Motor neuron (in vitro differentiated cells): Measurements from ENCODE around the gene DLST. TPM values are rescaled to one million over a fixed set of nuclear protein-coding genes. Genes with fewer than 3 reads are reported as not detected.

Experiments
- ATAC-seq, 8 experiments: fragments of 200-7000 bp; cut with Tn5 transposase; replicated peaks in 6 of 8; 2 replicates each; pipeline ENCODE4 v1.8.0; 2021; ENCODE audit warnings: mild to moderate bottlenecking in 8 of 8, moderate library complexity in 8 of 8
- H3K27ac ChIP-seq, 2 donors: fragments of 250-450 bp; sonication (Bioruptor Pico); 2 replicates each; pipeline ENCODE4 v1.9.0; 2021; ENCODE audit warnings: antibody characterized with exemption in 2 of 2, mild to moderate bottlenecking in 2 of 2, moderate library complexity in 1 of 2
- H3K4me1 ChIP-seq, 2 donors: fragments of 250-450 bp; sonication (Bioruptor Pico); replicated peaks in 1 of 2; 2 replicates each; pipeline ENCODE4 v1.6.1; 2021; ENCODE audit warnings: antibody characterized with exemption in 2 of 2, mild to moderate bottlenecking in 2 of 2, moderate library complexity in 1 of 2
- H3K4me3 ChIP-seq, 5 donors: fragments of 250-450 bp; sonication (Bioruptor Pico); 2 replicates each; pipeline ENCODE4 v1.9.0; 2021; ENCODE audit warnings: antibody characterized with exemption in 5 of 5, mild to moderate bottlenecking in 5 of 5, moderate library complexity in 4 of 5
- WGBS, 10 experiments: fragments of 450-650 bp; shearing (Covaris generic); methylation state at CpG; one replicate each; pipeline ENCODE4 v1.0.0; 2022; 5-methylcytosine and 5-hydroxymethylcytosine counted together
- in situ Hi-C, 9 experiments: fragments of 400-800 bp; cut with MboI; loops; one replicate each; pipeline ENCODE4 v1.15.0; 2021; ENCODE audit warnings: low sequenced_read_pairs in 9 of 9, low pct_unique_long_range_greater_than_20kb in 2 of 9; ENCODE audit not compliant: unreplicated experiment in 9 of 9
- total RNA-seq, 8 experiments: library from RNA; unstranded; fragments of 300-600 nt; gene quantifications; 2 replicates each; pipeline versions ENCODE4 v1.2.3 to v1.2.4, GENCODE V29; 2022

DLST gene
- total RNA-seq, 8 experiments from 2014 or later: 30.3 to 106 (median 51.6) TPM

- 80 to 100% (median 100%) methylated on average over 1 to 4 of the region's 6 CpGs; no CpG with 5 or more reads in 3 of the 10 experiments for WGBS, 10 experiments
- in situ Hi-C loops: loop anchor here in 1 of 9 experiments (25.0 kb wide), 1 partner anchor 222 kb away; no protein-coding TSS in a partner anchor
- Histone ChIP-seq H3K27ac (no peak overlapping the region), H3K4me3 (no peak overlapping the region), H3K4me1 (no peaks in the 10 kb centered on the region)
- no peak for ATAC-seq
Observed at GRCh38 chr14:74890262-74890661, 8.5 kb downstream of the DLST start.

GRCh38 chr14:74891870-74892269, 10.2 kb downstream of the DLST start:
- Histone ChIP-seq H3K4me3 (no peak overlapping the region), H3K4me1 (no peaks in the 10 kb centered on the region), H3K27ac (no peak overlapping the region)
- 43 to 100% (median 83%) methylated on average over 1 to 6 of the region's 6 CpGs; no CpG with 5 or more reads in 1 of the 10 experiments for WGBS, 10 experiments
- in situ Hi-C loops: loop anchor here in 1 of 9 experiments (25.0 kb wide), 1 partner anchor 220 kb away; no protein-coding TSS in a partner anchor
- ATAC-seq: no peak

- ATAC-seq: no peak
- Histone ChIP-seq H3K4me3 (no peak overlapping the region), H3K27ac (no peak overlapping the region), H3K4me1 (no peaks in the 10 kb centered on the region)
- 72 to 100% (median 92%) methylated on average over 1 to 5 of the region's 5 CpGs; no CpG with 5 or more reads in 1 of the 10 experiments for WGBS, 10 experiments
- in situ Hi-C loops: loop anchor here in 1 of 9 experiments (25.0 kb wide), 1 partner anchor 220 kb away; no protein-coding TSS in a partner anchor
Observed at GRCh38 chr14:74892745-74893144, 11.0 kb downstream of the DLST start.

DNA sequence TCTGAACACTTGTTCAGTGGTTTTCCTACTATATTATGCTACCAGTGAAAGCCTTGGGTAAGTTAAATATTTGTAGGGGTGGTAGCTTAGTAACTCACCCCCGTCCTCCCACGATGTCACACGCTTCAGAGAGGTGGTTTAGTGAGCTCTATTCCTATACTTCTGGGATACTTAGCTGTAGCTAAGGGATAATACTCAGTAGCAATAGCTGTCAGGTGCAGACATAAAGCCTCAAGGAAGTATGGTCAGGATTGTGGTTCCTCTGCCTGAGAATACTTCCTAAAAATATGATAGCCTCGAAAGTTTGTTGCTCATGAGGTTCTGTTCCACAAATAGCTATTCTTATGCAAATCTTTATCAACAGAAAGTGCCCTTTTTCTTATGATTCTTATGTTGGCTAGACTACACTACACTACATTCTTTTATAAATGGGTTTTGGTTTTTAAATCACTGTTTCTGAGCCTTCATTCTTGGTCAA, 11.9 kb downstream of the DLST start:
- in situ Hi-C loops: loop anchor here in 1 of 9 experiments (25.0 kb wide), 1 partner anchor 219 kb away; no protein-coding TSS in a partner anchor
- H3K4me1 ChIP-seq: no peaks in the 10 kb centered on the region
- WGBS, 10 experiments: 80 to 100% (median 83%) methylated on average over 1 to 4 of the region's 4 CpGs; no CpG with 5 or more reads in 3 of the 10 experiments
- no peak overlapping the region for H3K4me3 ChIP-seq
- peak in 1 of 8 experiments; percentile 29 for ATAC-seq
- H3K27ac ChIP-seq: no peak overlapping the region

DNA sequence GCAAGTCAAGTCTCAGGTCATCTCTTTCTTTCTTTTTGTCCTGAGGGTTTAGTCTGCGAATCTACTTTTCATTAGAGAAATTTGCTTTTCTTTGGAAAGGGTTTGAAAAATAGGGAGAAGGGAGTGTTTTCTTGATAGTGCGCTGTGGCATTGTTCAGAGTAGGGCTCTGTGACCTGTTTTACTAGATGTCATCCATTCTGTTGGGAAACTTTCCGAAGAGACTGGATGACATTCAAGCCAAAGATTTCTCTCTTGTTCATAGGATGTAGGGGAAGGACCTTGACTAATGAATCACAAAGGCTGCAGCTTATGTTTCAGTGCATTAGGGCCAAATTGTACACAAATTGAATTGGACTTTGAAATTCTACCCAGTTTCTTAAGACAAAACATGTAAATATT, 14.7 kb downstream of the DLST start:
- WGBS, 10 experiments: 64 to 100% (median 96%) methylated on average over 1 to 3 of the region's 3 CpGs
- no peak for ATAC-seq
- H3K27ac ChIP-seq: no peak overlapping the region

GRCh38 chr14:74897642-74898041, 15.9 kb downstream of the DLST start:
- WGBS, 10 experiments: 52 to 100% (median 97%) methylated on average over 1 to 4 of the region's 4 CpGs; no CpG with 5 or more reads in 2 of the 10 experiments
- no peak for ATAC-seq
- Histone ChIP-seq H3K4me1 (no peaks in the 10 kb centered on the region), H3K4me3 (no peak overlapping the region), H3K27ac (no peak overlapping the region)
- in situ Hi-C loops: loop anchor here in 1 of 9 experiments (25.0 kb wide), 1 partner anchor 215 kb away; no protein-coding TSS in a partner anchor

More for the DNA sequence above, 14.7 kb downstream of the DLST start:
- in situ Hi-C loops: loop anchor here in 1 of 9 experiments (25.0 kb wide), 1 partner anchor 216 kb away; no protein-coding TSS in a partner anchor
- no peak overlapping the region for H3K4me3 ChIP-seq
- H3K4me1 ChIP-seq: no peaks in the 10 kb centered on the region

DNA sequence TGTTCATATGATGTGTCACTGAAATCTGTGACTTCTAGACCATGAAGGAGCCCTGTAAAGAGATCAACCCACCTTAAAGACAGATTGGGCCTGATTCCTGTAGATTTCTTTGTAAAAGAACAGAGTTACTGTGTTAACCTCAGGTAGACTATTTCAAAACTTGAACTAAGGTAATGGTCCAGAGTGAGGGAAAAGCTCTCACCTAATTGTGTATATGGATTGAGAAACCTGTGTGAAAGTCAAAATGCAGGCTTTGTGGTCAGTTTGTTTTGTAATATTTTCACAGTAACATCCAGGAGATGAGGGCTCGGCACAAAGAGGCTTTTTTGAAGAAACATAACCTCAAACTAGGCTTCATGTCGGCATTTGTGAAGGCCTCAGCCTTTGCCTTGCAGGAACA, 16.4 kb downstream of the DLST start:
- in situ Hi-C loops: loop anchor here in 1 of 9 experiments (25.0 kb wide), 1 partner anchor 214 kb away; no protein-coding TSS in a partner anchor
- no peak overlapping the region for H3K27ac ChIP-seq
- H3K4me3 ChIP-seq: no peak overlapping the region
- 80 to 100% (median 100%) methylated on average over 1 to 2 of the region's 2 CpGs; no CpG with 5 or more reads in 3 of the 10 experiments for WGBS, 10 experiments
- no peaks in the 10 kb centered on the region for H3K4me1 ChIP-seq
- ATAC-seq: no peak

GRCh38 chr14:74898694-74899093, 17.0 kb downstream of the DLST start:
- Histone ChIP-seq H3K4me1 (no peaks in the 10 kb centered on the region), H3K27ac (no peak overlapping the region), H3K4me3 (no peak overlapping the region)
- ATAC-seq: no peak
- WGBS, 10 experiments: 78 to 100% (median 92%) methylated on average over 1 to 5 of the region's 5 CpGs; no CpG with 5 or more reads in 4 of the 10 experiments
- in situ Hi-C loops: loop anchor here in 1 of 9 experiments (25.0 kb wide), 1 partner anchor 214 kb away; no protein-coding TSS in a partner anchor

- 14 to 90% (median 50%) methylated on average over 1 to 2 of the region's 10 CpGs; no CpG with 5 or more reads in 6 of the 10 experiments for WGBS, 10 experiments
- H3K27ac ChIP-seq: no peak overlapping the region
- no peak overlapping the region for H3K4me3 ChIP-seq
- no peaks in the 10 kb centered on the region for H3K4me1 ChIP-seq
- in situ Hi-C loops: loop anchor here in 3 of 9 experiments (25.0 kb wide), 1 partner anchor 184 kb away; no protein-coding TSS in a partner anchor
- ATAC-seq: no peak
Observed at GRCh38 chr14:74902941-74903705, 21.4 kb downstream of the DLST start.

- Histone ChIP-seq H3K4me3 (no peak overlapping the region), H3K4me1 (no peaks in the 10 kb centered on the region), H3K27ac (no peak overlapping the region)
- ATAC-seq: peak in 1 of 8 experiments; percentile 4
- in situ Hi-C loops: loop anchor here in 3 of 9 experiments (25.0 kb wide), 1 partner anchor 182 kb away; no protein-coding TSS in a partner anchor
- WGBS, 10 experiments: 67 to 100% (median 85%) methylated on average over 1 to 4 of the region's 6 CpGs; no CpG with 5 or more reads in 3 of the 10 experiments
Observed at GRCh38 chr14:74904635-74905503, 23.2 kb downstream of the DLST start.

GRCh38 chr14:74905595-74906142, 24.0 kb downstream of the DLST start:
- no peak overlapping the region for H3K27ac ChIP-seq

More at GRCh38 chr14:74905595-74906142, 24.0 kb downstream of the DLST start:
- WGBS, 10 experiments: 16 to 73% (median 29%) methylated on average over 3 to 6 of the region's 14 CpGs; no CpG with 5 or more reads in 5 of the 10 experiments
- Histone ChIP-seq H3K4me1 (no peaks in the 10 kb centered on the region), H3K4me3 (no peak overlapping the region)
- ATAC-seq: peak; percentile 7 to 68 (median 54)
- in situ Hi-C loops: loop anchor here in 3 of 9 experiments (25.0 kb wide), 1 partner anchor 182 kb away; no protein-coding TSS in a partner anchor
